NCI-H345 treated with DMSO at 0.1 percent for 48 hours (cell line): ENCODE data around the gene MSANTD3.
"Not testable (repeated sequence)": the region's sequence is repeated elsewhere in the genome, so short reads cannot be mapped to it uniquely, and the experiment has no call there.

Source experiments
- DNase-seq: peaks from one replicate; lab custom pipeline; 2025; ENCODE audit not compliant: unreplicated experiment; lab: John Stamatoyannopoulos, UW

Gene MSANTD3

GRCh38 chr9:100428871-100429654 lies 2.1 kb downstream of the MSANTD3 start:
- DNase-seq: no peak

DNA sequence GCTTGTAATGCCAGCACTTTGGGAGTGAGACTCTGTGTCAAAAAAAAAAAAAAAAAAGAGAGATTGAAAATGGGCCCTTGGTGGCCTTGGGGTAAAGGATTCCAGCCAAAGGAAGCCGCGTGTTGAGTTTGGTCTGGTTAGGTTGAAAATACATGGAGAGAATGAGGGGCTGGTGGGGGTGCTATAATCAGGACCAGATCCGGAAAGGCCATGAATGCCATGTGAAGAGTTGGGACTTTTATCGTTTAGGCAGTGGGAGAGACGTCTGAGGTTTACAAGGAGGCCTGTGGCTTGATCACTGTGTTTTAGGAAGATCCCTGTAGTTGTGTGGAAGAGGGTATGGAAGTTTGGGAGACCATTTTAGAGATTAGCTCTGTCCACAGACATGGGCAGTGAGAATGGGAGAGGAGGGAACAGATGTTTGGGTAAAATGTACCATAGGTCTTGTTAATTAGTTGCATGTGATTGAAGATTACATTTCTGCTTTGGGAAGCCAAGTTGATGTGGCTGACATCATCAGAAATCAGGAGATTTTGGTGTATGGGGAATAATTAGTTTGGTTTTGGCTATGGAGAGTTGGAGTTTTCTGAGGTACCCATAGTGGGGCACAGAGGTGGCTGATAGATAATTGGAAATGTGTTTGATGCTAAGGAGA lies 3.5 kb downstream of the MSANTD3 start:
- no peak for DNase-seq

GRCh38 chr9:100431886-100432285 lies 4.9 kb downstream of the MSANTD3 start:
- DNase-seq: no peak

DNA sequence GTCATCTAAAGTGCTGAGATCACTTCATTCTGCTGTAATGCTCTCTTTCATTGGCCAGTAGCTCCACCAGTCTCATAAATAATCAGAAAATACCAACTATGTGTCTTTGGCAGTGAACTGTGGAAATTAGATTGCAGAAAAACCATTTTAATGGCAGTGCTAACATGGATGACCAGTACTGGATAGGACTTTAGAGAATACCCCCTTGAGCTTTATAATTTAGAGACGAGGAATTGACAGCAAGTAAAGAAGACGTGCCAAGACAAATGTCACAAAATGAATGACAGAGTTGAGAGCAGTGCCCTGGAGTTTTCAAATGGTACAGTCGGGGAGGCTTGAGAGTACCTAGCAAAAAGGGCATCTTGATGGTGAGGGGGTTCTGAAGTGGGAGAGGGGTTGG lies 5.8 kb downstream of the MSANTD3 start:
- no peak for DNase-seq

GRCh38 chr9:100436571-100436970 lies 9.6 kb downstream of the MSANTD3 start:
- no peak for DNase-seq

GRCh38 chr9:100437860-100438805 lies 11.2 kb downstream of the MSANTD3 start:
- peak; percentile 30 for DNase-seq

DNA sequence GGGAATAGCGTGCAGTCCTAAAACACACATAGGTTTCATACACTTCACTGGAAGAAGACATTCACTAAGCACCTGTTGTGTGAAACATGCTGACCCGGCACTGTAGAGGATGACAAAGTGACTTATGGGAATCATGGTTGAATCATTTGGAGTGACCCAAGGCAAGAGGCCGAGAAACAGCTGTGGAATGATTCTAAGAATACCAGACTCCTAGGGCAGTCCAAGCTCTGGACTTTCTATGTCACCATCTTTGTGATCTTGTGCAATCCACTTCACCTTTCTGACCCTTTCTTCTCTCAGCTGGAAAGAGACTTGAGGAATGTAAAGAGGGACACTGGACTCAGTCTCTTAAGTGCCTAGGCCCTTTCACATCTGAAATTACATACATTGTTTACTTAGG lies 13.1 kb downstream of the MSANTD3 start:
- DNase-seq: no peak

GRCh38 chr9:100440487-100440886 lies 13.5 kb downstream of the MSANTD3 start:
- not testable (repeated sequence) for DNase-seq

DNA sequence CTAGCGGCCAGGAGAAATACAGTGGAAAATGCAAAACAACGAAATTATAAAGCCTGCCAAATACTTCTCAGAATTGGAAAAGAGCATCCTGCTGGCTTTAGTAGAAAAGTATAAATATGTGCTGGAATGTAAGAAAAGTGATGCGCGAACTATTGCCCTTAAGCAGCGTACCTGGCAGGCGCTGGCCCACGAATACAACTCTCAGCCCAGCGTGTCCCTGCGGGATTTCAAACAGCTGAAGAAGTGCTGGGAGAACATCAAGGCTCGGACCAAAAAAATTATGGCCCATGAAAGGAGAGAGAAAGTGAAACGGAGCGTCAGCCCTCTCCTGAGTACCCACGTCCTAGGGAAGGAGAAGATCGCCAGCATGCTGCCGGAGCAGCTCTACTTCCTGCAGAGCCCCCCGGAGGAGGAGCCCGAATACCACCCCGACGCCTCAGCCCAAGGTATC lies 15.0 kb downstream of the MSANTD3 start:
- DNase-seq: no peak

DNA sequence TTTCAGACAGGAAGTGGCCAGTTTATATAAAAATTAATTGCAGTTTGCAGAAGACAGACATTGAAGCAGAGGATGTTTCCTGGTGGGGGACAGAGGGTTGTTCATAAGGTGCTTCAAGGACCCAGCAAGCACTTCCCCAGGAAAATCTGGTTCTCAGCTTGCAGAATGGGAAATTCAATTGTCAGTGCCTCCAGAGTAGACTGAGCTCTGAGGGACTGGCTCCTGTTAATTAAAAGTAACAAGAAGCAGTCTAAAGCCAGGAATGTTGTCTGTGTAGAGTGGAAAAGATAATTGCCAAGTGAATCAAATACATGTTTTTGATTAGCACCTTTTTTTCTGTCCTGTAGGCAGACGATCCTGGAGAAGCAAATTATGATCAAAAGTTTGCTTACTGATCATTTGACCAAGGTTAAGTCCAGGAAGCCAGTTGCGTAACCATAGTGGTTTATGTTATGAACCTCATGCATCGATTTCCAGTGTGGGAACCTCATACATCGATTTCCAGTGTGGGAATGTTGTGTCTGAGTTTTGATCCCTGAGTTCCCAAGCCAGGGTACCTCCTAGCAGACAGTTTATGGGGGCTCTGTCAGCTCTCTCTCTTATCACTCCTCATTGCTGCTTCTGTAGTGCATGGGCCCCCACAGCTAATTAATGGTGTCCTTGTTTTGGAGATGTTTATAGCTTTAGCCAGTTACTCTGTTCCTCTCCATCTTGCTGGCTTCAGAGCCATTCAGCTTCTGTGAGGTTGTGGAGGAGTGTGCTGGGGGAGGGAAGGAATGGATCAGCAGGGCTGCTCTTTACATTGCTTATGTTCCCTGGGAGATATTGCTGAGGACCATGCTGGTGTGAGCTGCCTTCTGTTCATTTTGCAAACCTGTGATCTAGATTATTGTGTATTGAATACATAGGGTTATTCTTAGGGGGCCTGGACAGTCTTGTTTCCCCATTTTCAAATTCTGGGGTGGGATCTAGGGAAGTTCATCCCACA lies 17.1 kb downstream of the MSANTD3 start:
- DNase-seq: no peak

DNA sequence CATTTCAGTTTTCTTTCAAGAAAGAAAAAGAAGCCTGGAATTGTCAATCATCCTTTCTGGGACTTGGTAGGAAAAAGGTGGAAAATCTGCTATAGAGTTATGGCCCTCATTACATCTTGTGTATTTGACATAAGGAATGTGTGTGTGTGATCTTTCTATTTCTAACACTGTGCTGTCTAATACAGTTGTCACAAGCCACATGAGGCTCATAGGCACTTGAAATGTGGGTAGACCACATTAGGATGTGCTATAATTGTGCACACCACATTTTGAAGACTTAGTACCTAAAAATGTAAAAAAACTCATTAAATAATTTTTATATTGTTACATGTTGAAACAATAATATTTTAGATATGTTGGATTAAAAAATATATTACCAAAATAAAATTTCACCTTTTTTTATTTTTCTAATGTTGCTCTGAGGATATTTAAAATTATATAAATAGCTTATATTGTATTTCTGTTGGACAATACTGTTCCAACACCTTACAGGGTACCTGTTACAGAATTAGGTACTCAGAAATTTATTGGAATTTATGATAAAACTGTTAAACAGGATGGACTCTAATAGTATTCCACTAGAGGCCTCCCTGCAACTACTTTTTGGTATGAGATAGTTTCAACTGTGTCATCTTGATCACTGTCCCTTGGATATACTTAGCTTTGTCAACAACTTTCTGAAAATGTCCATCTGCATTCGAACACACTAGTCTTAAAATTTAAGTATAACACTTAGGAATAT lies 18.4 kb downstream of the MSANTD3 start:
- no peak for DNase-seq

DNA sequence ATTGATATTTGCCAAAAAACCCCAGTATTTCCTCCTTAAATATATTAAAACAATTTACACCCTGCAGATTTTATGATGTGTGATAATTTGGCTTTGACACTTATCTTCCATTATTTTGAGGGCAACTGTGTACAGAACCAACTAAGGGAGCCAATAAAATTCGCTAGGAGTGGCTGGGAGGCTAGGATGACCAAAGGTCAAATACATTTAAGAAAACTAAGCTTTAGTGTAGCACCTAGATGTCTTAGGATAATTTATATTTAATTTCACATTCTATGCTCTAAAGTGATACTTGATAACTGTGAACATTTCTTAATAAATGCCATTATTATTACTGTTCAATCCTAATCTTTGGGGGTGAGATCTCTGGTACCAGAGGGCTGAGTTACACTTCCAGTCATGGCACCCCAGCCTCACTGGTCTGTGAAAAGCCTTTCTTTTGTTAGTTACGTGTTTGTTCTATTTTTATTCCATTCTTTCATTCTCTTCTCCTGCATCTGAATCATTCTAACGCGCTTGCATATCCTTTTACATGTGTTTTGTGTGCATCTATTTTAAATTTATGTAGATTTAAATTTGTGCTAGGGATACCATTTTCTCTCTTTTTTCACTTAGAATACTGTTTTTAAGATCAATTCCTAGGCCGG lies 19.1 kb downstream of the MSANTD3 start:
- DNase-seq: no peak

GRCh38 chr9:100447041-100447440 lies 20.1 kb downstream of the MSANTD3 start:
- DNase-seq: no peak

GRCh38 chr9:100448266-100448665 lies 21.3 kb downstream of the MSANTD3 start:
- DNase-seq: no peak

- no peak for DNase-seq
Observed at GRCh38 chr9:100449420-100449819, 22.5 kb downstream of the MSANTD3 start.

DNA sequence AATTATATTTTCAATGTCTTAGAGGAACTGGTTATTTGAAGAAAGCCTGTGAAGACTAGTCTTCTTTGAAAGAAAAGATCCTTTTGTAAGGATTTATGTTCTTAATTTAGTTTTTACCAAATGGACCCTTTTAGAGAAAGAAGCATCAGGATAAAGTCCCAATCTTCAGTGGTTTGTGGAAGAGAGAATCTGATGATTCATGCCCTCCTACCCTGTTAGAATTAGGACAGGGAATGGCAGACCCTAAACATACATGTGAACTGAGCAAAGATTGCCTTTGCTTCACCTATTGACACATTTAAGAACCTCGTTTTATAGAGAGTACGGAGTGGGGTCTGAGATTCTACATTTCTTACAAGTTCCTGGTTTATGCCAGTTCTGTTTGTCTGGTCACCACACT lies 26.0 kb downstream of the MSANTD3 start:
- DNase-seq: no peak

DNA sequence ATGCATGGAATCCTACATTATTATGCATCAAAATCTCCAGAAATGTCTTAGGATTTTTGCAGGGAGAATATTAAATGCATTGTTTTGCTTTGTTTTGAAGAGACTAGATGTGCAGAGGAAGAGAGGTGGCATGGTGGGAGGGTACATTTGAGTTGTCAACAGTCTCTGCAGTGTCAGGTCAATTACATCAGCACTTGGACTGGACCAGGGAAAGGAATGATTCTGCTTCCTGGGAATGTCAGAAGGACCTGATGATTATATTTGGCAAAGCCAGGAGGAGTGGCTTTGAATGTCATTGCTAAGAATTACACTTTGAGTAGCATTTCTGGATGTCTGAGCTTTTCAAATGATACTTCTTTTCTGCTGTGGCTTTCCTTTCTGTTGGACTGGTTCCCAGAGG lies 28.5 kb downstream of the MSANTD3 start:
- no peak for DNase-seq

DNA sequence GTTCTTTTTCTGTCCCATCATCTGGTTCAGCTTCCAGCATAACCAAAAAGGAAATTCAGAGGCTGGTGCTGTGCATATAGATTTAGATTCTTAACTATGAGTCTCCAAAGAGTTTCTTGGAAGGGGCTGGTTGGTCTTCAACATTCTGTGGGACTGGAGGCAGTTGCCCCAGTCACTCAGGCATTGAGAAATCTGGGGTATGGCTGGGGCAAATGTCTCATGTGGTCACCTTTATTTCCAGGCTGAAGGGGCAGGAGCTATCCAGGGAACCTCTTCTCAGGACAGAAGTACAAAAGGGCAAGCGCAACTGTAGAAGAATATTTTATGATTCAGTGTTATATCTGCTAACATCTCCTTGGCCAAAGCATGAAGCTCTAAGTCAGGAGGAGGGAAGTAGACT lies 30.6 kb downstream of the MSANTD3 start:
- no peak for DNase-seq

- DNase-seq: no peak
Observed at GRCh38 chr9:100459963-100460362, 33.0 kb downstream of the MSANTD3 start.
